OCI-LY7 (cell line): ENCODE measurements around the gene LRRC36. TPM values are rescaled to one million over a fixed set of nuclear protein-coding genes. Genes with fewer than 3 reads are reported as not detected.

Source experiments
- BruUV-seq: library from RNA; stranded (reverse); fragments of 400-500 nt; replicated peaks from 2 replicates; lab custom pipeline; 2021; lab: Mats Ljungman, UMichigan
- CTCF ChIA-PET: fragments of 300-600 bp; sonication (Branson Sonifier 250); formaldehyde crosslinking; loops from one replicate; lab custom pipeline; 2022; ENCODE audit warnings: antibody characterized with exemption; ENCODE audit not compliant: unreplicated experiment; lab: Charles Lee
- POLR2A ChIA-PET: fragments of 300-600 bp; sonication (Branson Sonifier 250); formaldehyde crosslinking; loops from one replicate; lab custom pipeline; 2022; ENCODE audit warnings: antibody characterized with exemption; lab: Charles Lee
- DNase-seq: peaks from one replicate; pipeline ENCODE4 v3.0.0-alpha.2; 2015; ENCODE audit warnings: low spot score
- H2AFZ ChIP-seq: fragments of 200-600 bp; sonication (generic), shearing (Covaris generic); 2 replicates; pipeline ENCODE4 v1.6.1; 2014; ENCODE audit warnings: mild to moderate bottlenecking, antibody characterized with exemption, low read length, moderate library complexity
- H3K27ac ChIP-seq: fragments of 200-600 bp; sonication (generic); 2 replicates; pipeline ENCODE4 v1.5.1; 2014; ENCODE audit warnings: mixed run types, low read depth, mild to moderate bottlenecking, moderate library complexity, low read length, inconsistent platforms; ENCODE audit not compliant: poor library complexity, severe bottlenecking
- H3K36me3 ChIP-seq: fragments of 200-600 bp; sonication (generic); 2 replicates; pipeline ENCODE4 v1.6.1; 2014; ENCODE audit warnings: mild to moderate bottlenecking, antibody characterized with exemption, low read length, moderate library complexity, mixed read lengths; ENCODE audit not compliant: insufficient read depth
- H3K4me1 ChIP-seq: fragments of 200-600 bp; sonication (generic); 2 replicates; pipeline ENCODE4 v1.5.1; 2014; ENCODE audit warnings: mild to moderate bottlenecking, low read length; ENCODE audit not compliant: insufficient read depth, poor library complexity, severe bottlenecking
- H3K4me2 ChIP-seq: fragments of 200-600 bp; sonication (generic); 2 replicates; pipeline ENCODE4 v1.6.1; 2014; ENCODE audit warnings: mild to moderate bottlenecking, low read length
- H3K4me3 ChIP-seq: fragments of 200-600 bp; sonication (generic); 2 replicates; pipeline ENCODE4 v1.5.1; 2014; ENCODE audit warnings: mild to moderate bottlenecking, low read depth, low read length; ENCODE audit not compliant: poor library complexity, severe bottlenecking
- H3K79me2 ChIP-seq: fragments of 200-600 bp; sonication (generic); 2 replicates; pipeline ENCODE4 v1.6.1; 2016; ENCODE audit warnings: low read depth, mild to moderate bottlenecking, low read length, moderate library complexity, mixed read lengths; ENCODE audit not compliant: insufficient read depth
- H3K9me2 ChIP-seq: fragments of 200-600 bp; sonication (generic); 2 replicates; pipeline ENCODE4 v1.6.1; 2016; ENCODE audit warnings: mild to moderate bottlenecking, low read length, mixed read lengths; ENCODE audit not compliant: insufficient read depth
- H3K9me3 ChIP-seq: fragments of 200-600 bp; sonication (generic); 2 replicates; pipeline ENCODE4 v1.6.1; 2014; ENCODE audit warnings: mild to moderate bottlenecking, mixed run types, low read length, mixed read lengths
- H4K20me1 ChIP-seq: fragments of 200-600 bp; sonication (generic); 2 replicates; pipeline ENCODE4 v1.6.1; 2014; ENCODE audit warnings: mild to moderate bottlenecking, antibody characterized with exemption, low read length, moderate library complexity, mixed read lengths; ENCODE audit not compliant: insufficient read depth
- CTCF ChIP-seq: fragments of 200-600 bp; sonication (generic); conservative IDR thresholded peaks from 2 replicates; pipeline ENCODE4 v1.5.1; 2014; ENCODE audit warnings: mild to moderate bottlenecking, antibody characterized with exemption, low read length, moderate library complexity, mixed read lengths
- EZH2phosphoT487 ChIP-seq: fragments of 200-600 bp; sonication (generic); IDR thresholded peaks from 2 replicates; pipeline ENCODE4 v1.6.1; 2018; ENCODE audit warnings: low read depth, borderline replicate concordance, mild to moderate bottlenecking, mixed run types, antibody characterized with exemption, low read length, moderate library complexity, mixed read lengths
- intact Hi-C: fragments of 100-400 bp; cut with micrococcal nuclease; formaldehyde crosslinking; loops from one replicate; pipeline ENCODE4 v1.10.0; 2022; ENCODE audit not compliant: unreplicated experiment
- total RNA-seq, 2 experiments: library from RNA; depleted of rRNA in 1 of 2; stranded (reverse); fragments of >200 nt in 1 of 2; shearing (Covaris generic) in 1 of 2; gene quantifications; 2 replicates each; pipeline ENCODE4 v1.2.3, GENCODE V29; 2014 to 2022

Gene LRRC36
- total RNA-seq, 2 experiments from 2014 or later, result not detected

- Histone ChIP-seq H3K9me3 (no peaks in the 10 kb centered on the region), H4K20me1 (no peaks in the 10 kb centered on the region), H3K9me2 (no peaks in the 10 kb centered on the region), H3K4me3 (peak within 1 kb of the TSS; percentile 46), H3K36me3 (no peaks in the 10 kb centered on the region), H3K4me2 (peak within 1 kb of the TSS; percentile 58; the same call in 1 of the 2 replicates), H3K79me2 (no peaks in the 10 kb centered on the region), H2AFZ (no peak within 1 kb of the TSS), H3K4me1 (no peaks in the 10 kb centered on the region), H3K27ac (no peak within 1 kb of the TSS)
- TF ChIP-seq CTCF, result no peak
- no peak for TF ChIP-seq EZH2phosphoT487
- no TSS peak for BruUV-seq
- intact Hi-C loops, result no loop called here
- DNase-seq, result no peak
- POLR2A ChIA-PET, result interaction anchor here (0.6 kb wide), 1 partner anchor 233 kb away, joined by 11 read pairs; no protein-coding TSS in a partner anchor
- CTCF ChIA-PET, result interaction anchor here (0.6 kb wide), 1 partner anchor 249 kb away, joined by 14 read pairs; no protein-coding TSS in a partner anchor
Observed at GRCh38 chr16:67430977-67431774, 104.6 kb downstream of the LRRC36 start, which contains the start of gene HSD11B2. Gene HSD11B2 (plus strand): TSS chr16:67431121. CDS start chr16:67431249, 128 bp downstream.

- H3K36me3 ChIP-seq, result no peaks in the 10 kb centered on the region
- no TSS peak for BruUV-seq
- H3K4me3 ChIP-seq, result no peak overlapping the region
- no peaks in the 10 kb centered on the region for H3K79me2 ChIP-seq
- ChIA-PET CTCF (interaction anchor here (0.6 kb wide), 2 partner anchors 37 to 249 kb away, joined by 4 to 14 read pairs; no protein-coding TSS in a partner anchor), POLR2A (interaction anchor here (0.6 kb wide), 2 partner anchors 117 to 234 kb away, joined by 4 to 11 read pairs; no protein-coding TSS in a partner anchor)
- no peaks in the 10 kb centered on the region for H3K9me2 ChIP-seq
- H3K4me1 ChIP-seq, result no peaks in the 10 kb centered on the region
- H4K20me1 ChIP-seq, result no peaks in the 10 kb centered on the region
- no peaks in the 10 kb centered on the region for H3K9me3 ChIP-seq
- H3K4me2 ChIP-seq, result no peak overlapping the region
- TF ChIP-seq CTCF (no peak), EZH2phosphoT487 (no peak)
- intact Hi-C loops, result no loop called here
- no peak overlapping the region for H3K27ac ChIP-seq
- no peak overlapping the region for H2AFZ ChIP-seq
- DNase-seq, result no peak
Observed at GRCh38 chr16:67431775-67432505, 105.3 kb downstream of the LRRC36 start.
